HTERT RPE-1 (cell line): ENCODE measurements around the gene GNG8.

Experiments used
- in situ Hi-C: fragments of 300-500 bp; cut with MboI; formaldehyde crosslinking; loops from 4 replicates; pipeline ENCODE4 v1.14.3; 2020; ENCODE audit warnings: low sequenced_read_pairs

Gene GNG8

DNA sequence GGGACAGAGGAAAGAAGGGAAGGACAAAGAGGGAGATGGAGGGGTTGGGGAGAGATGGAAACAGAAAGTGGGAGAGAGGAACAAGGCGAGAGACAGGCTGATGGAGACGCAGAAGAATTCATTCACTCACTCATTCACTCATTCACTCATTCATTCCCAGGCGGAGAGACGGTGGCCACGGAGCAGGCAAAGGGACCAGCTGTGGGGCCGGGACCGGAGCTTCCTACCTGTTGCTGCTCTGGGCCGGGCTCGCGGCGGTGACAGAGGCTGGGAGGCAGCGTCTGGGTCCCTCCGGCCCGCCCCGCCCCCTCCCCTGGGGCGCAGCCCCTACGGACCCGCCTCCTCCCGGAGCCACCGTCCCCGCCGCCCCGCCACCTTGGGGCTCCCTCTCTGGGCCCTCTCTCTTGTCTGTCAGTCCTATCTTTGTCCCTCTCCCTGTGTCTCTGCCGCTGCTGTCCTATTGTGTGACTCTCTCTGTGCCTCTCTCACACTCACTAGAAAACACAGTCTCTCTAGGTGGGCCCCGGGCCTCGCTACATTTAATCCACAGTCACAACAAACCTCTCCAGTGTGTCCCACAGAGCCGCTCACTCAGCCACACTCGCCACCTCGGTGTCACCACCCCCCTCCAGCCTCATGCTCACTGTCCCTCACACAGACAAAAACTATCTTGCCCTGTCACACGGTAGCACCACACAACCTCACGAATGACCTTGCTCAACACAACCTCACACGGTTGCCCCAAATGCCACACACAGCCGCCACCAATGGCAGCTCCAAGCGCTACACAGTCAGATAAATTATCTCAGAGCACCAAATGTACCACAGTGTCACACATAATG is at the start of gene GNG8:
GNG8 (minus strand) TSS at position 283 of the 842 bp plus-strand sequence. CDS start 1,520 bp downstream, outside the sequence.
- in situ Hi-C loops, result no loop called here

DNA sequence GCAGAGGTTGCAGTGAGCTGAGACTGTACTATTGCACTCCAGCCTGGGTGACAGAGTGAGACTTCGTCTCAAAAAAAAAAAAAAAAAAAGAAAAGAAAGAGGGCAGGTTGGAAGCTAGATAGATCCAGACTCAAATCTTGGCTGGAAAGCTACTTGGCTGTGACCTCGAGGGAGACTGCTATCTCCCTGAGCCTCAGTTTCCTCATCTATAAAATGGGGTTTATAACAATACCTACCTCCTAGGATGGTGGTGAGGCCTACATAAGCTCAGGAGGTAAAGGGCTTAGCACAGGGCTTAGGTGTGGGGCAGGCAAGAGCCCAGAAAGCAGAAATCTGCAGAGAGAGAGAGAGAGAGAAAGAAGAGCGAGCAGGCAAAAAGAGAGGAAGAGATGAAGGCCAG is 49.2 kb upstream of the GNG8 start:
- in situ Hi-C loops, result no loop called here

DNA sequence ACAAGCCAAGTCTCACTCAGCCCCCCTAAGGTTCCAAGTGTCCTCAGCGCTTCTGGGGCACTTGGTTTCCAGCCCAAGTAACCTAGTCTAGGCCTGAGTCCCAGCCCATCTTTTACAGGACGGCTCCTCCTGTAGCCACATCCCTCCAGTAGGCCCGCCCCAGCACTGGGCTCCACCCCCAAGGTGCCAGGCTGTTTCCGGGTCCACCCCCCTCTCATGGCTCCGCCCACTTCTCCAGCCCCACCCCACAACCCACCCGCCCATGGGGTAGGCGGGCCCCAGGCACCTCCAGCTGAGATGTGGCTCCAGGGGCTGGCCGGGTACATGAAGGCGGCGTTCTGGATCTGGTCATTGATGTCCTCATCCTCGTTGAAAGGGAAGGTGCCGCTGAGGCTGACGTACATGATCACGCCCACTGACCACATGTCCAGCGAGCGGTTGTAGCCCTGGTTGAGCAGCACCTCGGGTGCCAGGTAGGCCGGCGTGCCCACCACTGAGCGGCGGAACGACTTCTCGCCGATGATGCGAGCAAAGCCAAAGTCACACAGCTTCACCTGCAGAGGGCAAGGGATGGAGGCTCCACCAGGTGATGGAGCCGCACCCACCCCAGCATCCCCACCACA is 42.2 kb upstream of the GNG8 start:
- in situ Hi-C loops, result no loop called here

DNA sequence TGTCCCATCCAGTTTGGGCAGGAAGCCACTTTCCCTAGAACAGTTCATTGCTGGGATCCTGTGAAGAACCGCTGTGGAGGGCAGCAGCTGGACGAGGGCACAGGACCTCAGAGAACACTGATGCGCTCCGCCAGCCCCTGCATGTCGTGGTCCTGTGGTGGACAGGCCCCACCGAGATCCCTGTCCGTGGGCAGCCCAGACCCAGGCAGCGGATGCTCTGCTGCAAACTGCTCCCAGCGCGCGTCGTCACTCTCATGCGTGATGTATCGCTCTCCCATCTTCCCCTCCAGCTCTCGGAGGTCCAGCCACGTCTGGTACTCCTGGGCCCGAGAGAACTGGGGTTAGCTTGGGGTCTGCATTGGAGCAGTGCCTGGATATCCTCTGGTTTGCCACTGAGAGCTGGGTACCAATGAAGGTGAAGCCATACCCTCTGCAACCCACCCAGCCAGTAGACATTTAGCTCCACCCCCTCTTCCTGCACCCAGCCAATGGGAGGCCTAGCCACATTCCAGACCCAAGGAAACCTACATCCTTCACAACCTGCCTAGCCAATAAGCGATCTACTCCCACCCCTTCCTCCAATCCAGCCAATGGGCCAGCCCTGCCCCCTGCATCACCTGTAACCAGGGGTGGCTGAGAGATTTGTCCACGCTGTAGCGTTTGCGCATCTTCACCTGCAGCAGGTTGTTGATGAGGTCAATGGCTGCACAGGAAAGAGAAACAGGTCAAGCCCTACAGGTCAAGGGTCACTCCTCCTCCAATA is 38.6 kb upstream of the GNG8 start:
- in situ Hi-C loops, result no loop called here

DNA sequence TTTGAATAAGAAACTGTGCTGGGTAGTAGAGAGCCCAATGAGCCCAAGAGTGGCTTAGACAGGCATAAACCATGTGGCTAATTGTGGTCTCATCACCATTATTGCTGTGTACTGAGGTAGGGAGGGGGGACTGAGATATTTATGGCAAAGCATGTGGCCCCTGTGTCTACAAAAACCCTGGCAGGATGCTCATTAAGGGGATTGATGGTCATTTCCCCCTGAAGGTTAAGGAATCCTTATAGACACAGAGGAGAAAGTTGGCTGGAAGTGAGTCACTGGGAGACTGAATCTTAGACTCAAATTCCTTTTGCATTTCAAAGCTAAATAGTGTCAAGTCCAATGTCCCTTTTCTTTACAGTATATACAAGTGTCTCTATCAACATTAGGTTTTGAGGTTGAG is 34.8 kb upstream of the GNG8 start:
- in situ Hi-C loops, result no loop called here

DNA sequence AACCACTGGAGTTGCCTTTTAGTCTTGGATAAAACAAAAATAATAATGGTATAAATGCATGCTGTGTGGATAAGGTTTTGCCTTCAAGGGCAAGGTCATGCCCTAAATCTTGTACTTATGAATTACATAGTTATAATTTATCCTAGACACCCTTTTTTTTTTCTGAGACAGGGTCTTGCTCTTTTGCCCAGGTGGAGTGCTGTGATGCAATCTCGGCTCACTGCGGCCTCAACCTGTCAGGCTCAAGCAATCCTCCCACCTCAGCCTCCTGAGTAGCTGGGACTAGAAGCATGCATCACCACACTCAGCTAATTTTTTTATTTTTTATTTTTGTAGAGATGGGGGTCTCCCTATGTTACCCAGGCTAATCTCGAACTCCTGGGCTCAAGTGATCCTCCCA is 32.7 kb upstream of the GNG8 start:
- in situ Hi-C loops, result no loop called here

DNA sequence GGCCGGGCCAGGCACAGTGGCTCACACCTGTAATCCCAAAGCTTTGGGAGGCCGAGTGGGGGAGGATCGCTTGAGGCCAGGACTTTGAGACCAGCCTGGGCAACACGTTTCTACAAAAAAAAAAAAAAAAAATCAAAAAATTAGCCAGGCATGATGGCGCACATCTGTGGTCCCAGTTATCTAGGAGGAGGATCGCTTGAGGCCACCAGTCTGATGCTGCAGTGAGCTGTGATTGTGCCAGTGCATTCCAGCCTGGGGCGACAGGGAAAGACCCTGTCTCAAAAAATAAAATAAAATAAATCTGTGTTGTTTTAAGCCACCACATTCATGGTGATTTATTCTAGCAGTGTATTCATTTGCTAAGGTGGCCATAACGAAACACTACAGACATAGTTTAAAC is 29.1 kb upstream of the GNG8 start:
- in situ Hi-C loops, result no loop called here

DNA sequence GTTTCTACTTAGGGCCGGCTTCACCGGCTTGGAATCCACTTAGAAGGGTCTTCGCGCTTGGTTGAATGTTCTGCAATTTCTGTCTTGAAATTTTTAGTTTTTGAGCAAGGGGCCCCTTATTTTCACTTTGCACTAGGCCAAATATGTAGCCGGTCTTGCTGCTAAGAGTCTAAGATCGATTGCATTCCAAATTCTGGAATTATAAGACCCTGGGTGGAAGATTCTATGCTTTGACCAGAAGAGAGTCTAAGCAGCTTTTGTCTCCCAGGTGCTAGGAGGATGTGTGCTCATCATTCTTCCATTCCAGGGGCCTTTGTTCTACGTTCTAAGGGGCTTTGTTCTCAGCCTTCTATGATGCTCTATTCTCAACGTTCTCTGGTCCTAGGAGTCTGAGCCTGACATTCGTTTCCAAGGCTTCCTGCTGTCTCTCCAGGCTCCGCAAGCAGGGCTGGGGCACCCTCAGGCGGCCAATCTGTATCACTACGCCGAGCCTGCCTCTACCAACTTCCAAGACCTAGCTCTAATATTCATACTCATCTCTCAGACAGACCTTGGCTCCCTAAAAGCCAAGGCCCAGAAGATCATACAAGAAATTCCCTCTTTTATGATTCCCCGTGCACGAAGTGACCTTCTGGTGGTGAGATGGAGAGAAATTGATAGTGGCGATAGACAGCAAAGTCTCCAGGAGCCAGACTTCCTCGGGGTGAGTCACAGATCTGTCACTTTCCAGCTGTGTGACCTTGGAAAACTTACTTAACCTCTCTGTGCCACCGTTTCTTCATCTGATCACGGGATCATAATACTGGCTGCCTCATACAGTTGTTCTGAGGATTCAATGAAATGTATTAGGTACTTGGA is 26.0 kb upstream of the GNG8 start:
- in situ Hi-C loops, result no loop called here

DNA sequence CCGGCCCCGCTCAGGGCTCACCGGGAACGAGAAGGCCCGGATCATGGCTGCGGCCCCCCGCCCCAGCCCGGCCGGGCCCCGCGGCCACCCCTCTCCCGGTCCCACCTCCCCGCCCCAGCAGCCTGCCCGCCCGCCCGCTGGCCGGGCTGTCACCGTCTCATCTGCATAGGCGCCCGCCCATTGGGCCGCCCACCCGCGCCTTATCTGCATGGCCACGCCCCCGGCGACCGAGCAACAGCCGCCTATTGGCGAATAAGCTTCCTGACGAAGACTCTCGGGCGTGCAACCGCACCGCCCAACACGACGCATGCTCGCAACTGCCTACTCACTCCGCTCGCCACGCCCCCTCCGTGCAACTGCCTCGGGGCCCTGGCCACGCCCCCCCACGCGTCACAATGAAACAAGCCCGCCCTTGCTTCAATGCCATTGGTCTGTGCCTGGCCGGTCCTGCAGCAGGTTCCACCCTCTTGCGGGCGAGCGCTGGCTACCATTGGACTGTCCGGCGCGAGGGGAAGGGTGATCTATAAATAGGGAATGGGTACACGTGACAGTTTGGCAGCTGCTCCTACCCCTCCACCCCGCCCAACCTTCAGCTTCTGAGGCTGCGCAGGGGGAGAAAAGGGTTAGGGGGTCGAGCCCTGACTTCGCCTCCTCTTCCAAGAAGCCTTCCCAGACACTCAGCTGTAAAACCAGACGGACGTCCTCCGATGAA is 25.2 kb upstream of the GNG8 start, which contains the start of gene DACT3:
DACT3 (minus strand) TSS at position 163 of the 712 bp plus-strand sequence; CDS start at position 45, 118 bp downstream.
- in situ Hi-C loops, result no loop called here

DNA sequence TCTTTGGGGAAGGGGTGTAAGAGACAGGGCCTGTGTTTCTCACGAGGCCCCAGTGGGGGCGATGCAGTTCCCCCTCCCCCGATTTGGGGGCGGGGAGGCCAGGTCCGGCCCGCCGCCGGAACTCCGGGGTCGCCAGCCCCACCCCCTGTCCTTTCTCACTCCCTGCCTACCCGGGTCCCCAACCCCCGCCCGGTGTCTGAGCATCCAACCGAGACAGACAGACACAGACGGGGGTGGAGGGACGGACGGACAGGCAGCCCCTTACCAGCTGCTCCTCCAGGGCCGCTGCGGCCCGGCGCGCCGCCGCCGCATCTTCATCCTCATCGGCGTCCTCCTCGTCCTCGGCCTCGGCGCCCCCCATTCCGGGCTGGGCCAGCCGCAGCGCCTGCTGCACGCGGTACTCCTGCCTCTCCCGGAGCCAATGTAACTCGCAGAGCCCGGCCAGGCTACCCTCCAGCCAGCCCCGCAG is 24.6 kb upstream of the GNG8 start:
- in situ Hi-C loops, result no loop called here

DNA sequence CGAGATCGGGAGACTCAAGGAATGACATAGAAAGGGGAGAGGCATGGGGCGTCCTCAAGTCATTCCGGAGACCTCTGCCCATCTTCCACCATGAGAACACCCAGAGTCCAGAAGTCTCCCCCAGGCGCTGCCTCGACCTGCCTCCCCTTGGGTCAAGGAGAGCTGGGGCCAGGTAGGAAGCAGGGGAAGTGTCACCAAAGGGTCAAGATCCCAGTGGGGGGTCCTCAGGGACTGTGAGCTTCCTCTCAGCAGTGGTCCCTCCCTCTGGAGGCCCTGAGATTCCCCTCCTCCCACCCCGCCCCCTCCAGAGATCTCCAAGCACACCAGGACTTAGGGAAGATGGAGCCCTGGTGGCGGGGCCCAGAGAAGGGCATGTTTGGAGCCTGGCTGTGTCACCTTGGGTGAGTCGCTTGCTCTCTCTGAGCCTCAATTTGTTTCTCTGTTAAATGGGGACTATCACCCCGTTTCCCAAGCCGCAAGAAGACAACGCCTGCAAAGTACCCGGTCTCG is 24.1 kb upstream of the GNG8 start:
- in situ Hi-C loops, result no loop called here

DNA sequence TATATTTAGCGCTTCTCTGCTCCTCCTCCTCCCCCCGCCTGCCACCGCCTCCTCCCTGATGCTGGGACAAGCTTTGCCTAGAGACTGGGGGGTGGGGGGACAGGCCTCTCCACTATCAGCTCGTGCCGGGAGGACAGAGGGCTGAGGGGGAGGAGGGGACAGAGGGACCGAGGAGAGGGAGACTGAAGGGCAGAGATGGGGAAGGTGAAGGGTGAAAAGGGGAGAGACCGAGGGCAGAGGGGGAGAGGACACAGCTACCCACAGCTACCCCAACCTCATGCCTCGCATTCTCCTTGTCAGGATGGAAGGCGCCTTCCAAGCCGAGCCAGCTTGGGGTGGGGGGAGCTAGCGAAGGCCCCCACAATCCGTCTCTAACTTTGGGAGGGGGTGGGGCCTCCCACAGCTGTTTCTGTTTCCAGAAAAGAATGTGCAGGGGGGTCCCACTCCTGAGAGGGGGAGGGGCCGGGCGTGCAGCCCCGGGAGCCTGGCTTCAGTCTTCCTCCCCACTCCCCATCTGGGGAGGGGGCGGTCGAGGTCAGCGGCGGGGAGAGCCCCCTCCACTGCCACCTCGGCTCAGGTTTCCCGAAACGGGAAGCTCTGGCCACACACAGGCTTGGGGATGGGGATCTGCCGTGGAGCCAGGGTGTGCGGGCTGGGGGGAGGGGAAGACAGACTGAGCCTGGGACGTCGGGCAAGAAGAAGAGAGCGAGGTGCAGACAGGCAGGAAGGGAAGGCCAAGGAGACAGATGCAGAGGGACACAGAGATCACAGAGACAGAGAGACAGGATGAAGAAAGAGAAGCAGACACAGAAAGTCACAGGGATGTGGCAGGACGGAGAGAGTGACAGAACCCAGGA is 23.4 kb upstream of the GNG8 start:
- in situ Hi-C loops, result no loop called here

DNA sequence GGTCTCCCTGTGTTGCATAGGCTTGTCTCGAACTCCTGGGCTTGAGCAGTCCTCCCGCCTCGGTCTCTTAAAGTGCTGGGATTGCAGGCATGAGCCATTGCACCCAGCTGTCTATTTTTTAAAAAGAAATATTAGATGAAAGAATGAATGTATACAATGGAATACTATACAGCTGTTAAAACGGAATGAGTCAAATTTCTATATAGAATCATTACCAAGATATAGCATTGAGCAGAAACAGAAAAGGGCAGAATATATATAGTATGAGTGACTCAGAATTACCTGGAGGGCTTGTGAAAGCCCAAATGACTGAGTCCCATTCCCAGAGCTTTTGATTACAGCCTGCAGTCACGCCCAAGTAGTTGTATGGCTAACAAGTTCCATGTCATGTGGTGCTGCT is 20.5 kb upstream of the GNG8 start:
- in situ Hi-C loops, result no loop called here

DNA sequence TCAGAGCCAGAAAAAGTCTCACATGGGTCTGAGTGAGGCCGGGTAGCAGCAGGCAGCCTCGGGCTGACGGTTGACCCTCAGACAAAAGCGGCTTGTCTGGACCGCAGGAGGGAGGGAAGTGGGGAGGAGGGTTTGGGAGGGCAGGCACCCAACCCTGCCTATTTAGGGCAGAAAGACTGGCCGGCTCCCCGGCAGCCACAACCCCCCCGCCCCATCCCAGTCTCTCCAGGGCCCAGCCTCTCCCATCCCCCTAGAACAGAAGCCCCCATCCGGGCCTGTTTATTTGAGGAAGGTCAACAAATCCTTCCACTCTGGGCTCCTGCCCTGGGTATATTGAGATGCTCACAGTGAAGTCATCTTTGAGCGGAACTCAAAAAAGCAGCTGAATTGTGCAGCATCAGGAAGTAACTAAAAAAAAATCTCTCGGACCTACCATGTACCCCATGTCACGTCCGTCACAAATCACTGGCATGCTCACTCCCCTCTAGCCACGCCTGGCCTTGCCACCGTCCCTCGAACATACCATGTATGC is 18.7 kb upstream of the GNG8 start:
- in situ Hi-C loops, result no loop called here

DNA sequence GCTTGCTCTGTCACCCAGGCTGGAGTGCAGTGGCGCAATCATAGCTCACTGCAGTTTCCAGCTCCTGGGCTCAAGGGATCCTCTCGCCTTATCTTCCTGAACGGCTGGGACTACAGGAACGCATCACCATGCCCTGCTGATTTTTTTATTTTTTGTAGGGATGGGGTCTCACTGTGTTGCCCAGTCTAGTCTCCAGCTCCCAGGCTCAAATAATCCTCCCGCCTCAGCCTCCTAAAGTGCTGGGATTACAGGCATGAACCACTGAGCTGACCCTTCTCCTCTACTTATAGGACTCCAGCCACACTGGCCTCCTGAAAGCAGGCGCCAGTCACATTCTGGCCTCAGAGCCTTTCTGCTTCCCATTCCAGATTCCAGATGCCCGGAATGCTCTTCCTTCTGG is 14.4 kb upstream of the GNG8 start:
- in situ Hi-C loops, result no loop called here

DNA sequence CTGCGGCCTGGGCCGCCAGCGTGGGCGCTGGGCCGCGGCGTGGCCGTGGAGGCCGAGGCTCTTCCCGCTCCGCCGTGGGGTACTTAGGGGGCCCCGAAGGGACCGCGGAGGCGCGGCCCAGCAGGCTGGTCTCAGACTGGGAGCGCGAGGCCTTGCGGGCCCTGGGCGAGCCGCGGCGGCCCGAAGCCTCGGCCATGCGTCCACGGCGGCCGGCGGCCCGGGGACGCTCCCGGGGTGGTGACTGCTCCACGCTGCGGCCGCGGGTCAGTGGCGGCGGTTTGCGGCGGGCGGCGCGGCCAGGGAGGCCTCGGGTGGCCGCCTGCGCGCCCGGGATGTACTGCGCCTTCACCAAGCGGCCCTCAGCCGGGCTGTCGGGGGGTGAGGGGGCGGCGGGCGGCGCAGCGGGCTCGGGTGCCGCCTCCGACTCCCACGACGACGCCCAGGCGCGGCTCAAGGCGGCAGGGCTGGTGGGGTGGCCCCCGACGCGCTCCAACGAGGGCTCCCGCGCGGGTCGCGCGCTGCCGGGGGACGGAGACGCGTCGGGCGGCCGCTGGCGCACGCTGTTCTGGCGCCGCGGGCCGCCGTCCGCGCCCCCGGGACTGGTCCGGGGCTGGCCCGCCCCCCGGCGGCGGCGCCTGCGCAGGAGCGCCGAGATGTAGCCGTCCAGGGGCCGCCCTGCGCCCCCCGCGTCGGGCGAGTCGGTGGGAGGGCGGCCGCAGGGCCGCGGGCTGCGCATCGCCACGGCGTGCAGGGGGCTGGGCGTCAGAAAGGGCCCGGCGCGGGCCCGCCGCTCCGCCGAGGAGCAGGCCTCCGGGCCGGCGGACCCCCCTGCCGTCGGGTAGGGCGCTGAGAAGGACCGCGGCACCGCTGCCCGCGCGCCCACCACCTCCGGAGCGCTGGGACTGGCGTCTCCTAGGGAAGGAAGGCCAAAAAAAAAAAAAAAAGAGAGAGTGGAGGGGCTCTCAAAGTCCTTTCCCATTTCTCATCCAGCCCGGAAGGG is 13.3 kb upstream of the GNG8 start:
- in situ Hi-C loops, result no loop called here
